H1 (cell line): ENCODE results near the gene MID1. TPM values are rescaled to one million over a fixed set of nuclear protein-coding genes. Genes with fewer than 3 reads are reported as not detected.

Experiments
- CTCF ChIA-PET: fragments of 300-600 bp; sonication (Branson Sonifier 250); formaldehyde crosslinking; loops from one replicate; lab custom pipeline; 2021; ENCODE audit not compliant: partially characterized antibody; lab: Charles Lee
- POLR2A ChIA-PET: fragments of 300-600 bp; sonication (Branson Sonifier 250); formaldehyde crosslinking; loops from one replicate; lab custom pipeline; 2021; ENCODE audit warnings: inconsistent platforms; ENCODE audit not compliant: partially characterized antibody; lab: Charles Lee
- DNase-seq, 2 experiments: peaks; one replicate each; pipeline versions ENCODE4 v3.0.0 to v3.0.0-alpha.2; 2010 to 2022; ENCODE audit warnings: low spot score in 2 of 2, low read depth in 1 of 2, mixed read lengths in 1 of 2
- FAIRE-seq: peaks from 2 replicates; lab custom pipeline; 2011; peaks lifted over from hg19 to GRCh38; lab: Jason Lieb, UNC
- H2AFZ ChIP-seq: 2 replicates; pipeline ENCODE4 v1.8.1; 2012; ENCODE audit warnings: low read length, inconsistent platforms
- H2AK5ac ChIP-seq: 2 replicates; pipeline ENCODE4 v1.6.1; 2013; ENCODE audit warnings: low read depth, low read length
- H2BK120ac ChIP-seq: replicated peaks from 2 replicates; pipeline ENCODE3; 2013; ENCODE audit warnings: low read depth, low read length, inconsistent platforms
- H2BK12ac ChIP-seq: 2 replicates; pipeline ENCODE4 v1.6.1; 2013; ENCODE audit warnings: low read depth, low read length
- H2BK15ac ChIP-seq: 2 replicates; pipeline ENCODE4 v1.6.1; 2013; ENCODE audit warnings: low read length
- H2BK20ac ChIP-seq: 2 replicates; pipeline ENCODE4 v1.6.1; 2013; ENCODE audit warnings: low read length
- H2BK5ac ChIP-seq: 2 replicates; pipeline ENCODE4 v1.6.1; 2013; ENCODE audit warnings: low read depth, low read length
- H3K14ac ChIP-seq: 2 replicates; pipeline ENCODE4 v1.6.1; 2013; ENCODE audit warnings: inconsistent platforms; ENCODE audit not compliant: insufficient read length
- H3K18ac ChIP-seq: 2 replicates; pipeline ENCODE4 v1.6.1; 2013; ENCODE audit warnings: low read length; ENCODE audit errors: extremely low read depth
- H3K23ac ChIP-seq: 2 replicates; pipeline ENCODE4 v1.6.1; 2013; ENCODE audit warnings: inconsistent platforms; ENCODE audit not compliant: insufficient read length
- H3K23me2 ChIP-seq: 2 replicates; pipeline ENCODE4 v1.6.1; 2013; ENCODE audit warnings: low read depth, low read length
- H3K27ac ChIP-seq: 2 replicates; pipeline ENCODE4 v1.6.1; 2011; ENCODE audit warnings: low read depth, low read length, inconsistent platforms
- H3K27me3 ChIP-seq, 4 experiments: replicated peaks in 1 of 4; 1 replicate in 1 of 4; 2 replicates in 3 of 4; pipeline versions ENCODE4 v1.6.1 to v1.8.1; 2011 to 2013; ENCODE audit warnings: low read length in 3 of 4, mild to moderate bottlenecking in 3 of 4, inconsistent platforms in 2 of 4, mixed read lengths in 2 of 4, moderate library complexity in 1 of 4; ENCODE audit not compliant: control insufficient read depth in 3 of 4, insufficient read depth in 3 of 4; ENCODE audit errors: extremely low read depth in 1 of 4
- H3K36me3 ChIP-seq, 4 experiments: 2 replicates each; pipeline versions ENCODE4 v1.6.1 to v1.8.1; 2011 to 2013; ENCODE audit warnings: mild to moderate bottlenecking in 4 of 4, low read length in 3 of 4, moderate library complexity in 2 of 4, control low read depth in 1 of 4, inconsistent platforms in 1 of 4; ENCODE audit not compliant: insufficient read depth in 4 of 4, control insufficient read depth in 2 of 4
- H3K4ac ChIP-seq: replicated peaks from 2 replicates; pipeline ENCODE3; 2013; ENCODE audit warnings: low read length, low read depth, mixed read lengths, inconsistent platforms; ENCODE audit not compliant: insufficient read length
- H3K4me1 ChIP-seq, 4 experiments: replicated peaks in 1 of 4; 1 replicate in 1 of 4; 2 replicates in 3 of 4; pipeline versions ENCODE4 v1.6.1 to v1.8.1; 2011 to 2013; ENCODE audit warnings: low read length in 3 of 4, inconsistent platforms in 2 of 4, mixed read lengths in 1 of 4; ENCODE audit not compliant: insufficient read depth in 4 of 4, control insufficient read depth in 3 of 4
- H3K4me2 ChIP-seq, 2 experiments: 2 replicates each; pipeline versions ENCODE4 v1.6.1 to v1.8.1; 2011 to 2013; ENCODE audit warnings: low read depth in 2 of 2, low read length in 2 of 2, control low read depth in 1 of 2, inconsistent platforms in 1 of 2, mild to moderate bottlenecking in 1 of 2; ENCODE audit not compliant: insufficient read depth in 1 of 2
- H3K4me3 ChIP-seq, 4 experiments: fragments of 200-600, 300-600 bp in 1 of 4; sonication (generic), shearing (Covaris generic), sonication (Bioruptor Twin) in 1 of 4; 2 replicates each; pipeline versions ENCODE4 v1.5.1 to v1.8.1; 2011 to 2016; ENCODE audit warnings: low read length in 4 of 4, low read depth in 3 of 4, control low read depth in 2 of 4, inconsistent platforms in 2 of 4, mild to moderate bottlenecking in 2 of 4, mixed read lengths in 1 of 4, moderate library complexity in 1 of 4; ENCODE audit not compliant: insufficient read depth in 2 of 4; ENCODE audit errors: extremely low read depth in 1 of 4
- H3K56ac ChIP-seq: replicated peaks from 2 replicates; pipeline ENCODE3; 2013; ENCODE audit warnings: low read depth, mild to moderate bottlenecking, mixed read lengths, low read length, inconsistent platforms; ENCODE audit not compliant: insufficient read length
- H3K79me1 ChIP-seq: 2 replicates; pipeline ENCODE4 v1.6.1; 2013; ENCODE audit warnings: low read depth, low read length, control low read depth
- H3K79me2 ChIP-seq, 2 experiments: 2 replicates each; pipeline versions ENCODE4 v1.6.1 to v1.8.1; 2012 to 2013; ENCODE audit warnings: low read length in 2 of 2, mild to moderate bottlenecking in 2 of 2, inconsistent platforms in 1 of 2; ENCODE audit not compliant: insufficient read depth in 2 of 2, control insufficient read depth in 1 of 2
- H3K9ac ChIP-seq, 4 experiments: replicated peaks in 1 of 4; 1 replicate in 1 of 4; 2 replicates in 3 of 4; pipeline versions ENCODE4 v1.6.1 to v1.8.1; 2011 to 2013; ENCODE audit warnings: low read depth in 3 of 4, low read length in 3 of 4, control low read depth in 2 of 4, mild to moderate bottlenecking in 2 of 4, moderate library complexity in 2 of 4, inconsistent platforms in 1 of 4; ENCODE audit errors: extremely low read depth in 1 of 4
- H3K9me3 ChIP-seq, 2 experiments: 2 replicates each; pipeline versions ENCODE4 v1.6.1 to v1.8.1; 2012 to 2013; ENCODE audit warnings: mild to moderate bottlenecking in 2 of 2, moderate library complexity in 2 of 2, control low read depth in 1 of 2, inconsistent platforms in 1 of 2, low read depth in 1 of 2, low read length in 1 of 2, mixed read lengths in 1 of 2; ENCODE audit not compliant: insufficient read depth in 2 of 2
- H4K20me1 ChIP-seq, 2 experiments: replicated peaks in 1 of 2; 2 replicates each; pipeline versions ENCODE3 to v1.8.1; 2011 to 2013; ENCODE audit warnings: inconsistent platforms in 2 of 2, low read length in 2 of 2, mild to moderate bottlenecking in 1 of 2; ENCODE audit not compliant: insufficient read depth in 2 of 2, control insufficient read depth in 1 of 2
- H4K5ac ChIP-seq: 2 replicates; pipeline ENCODE4 v1.6.1; 2013; ENCODE audit warnings: low read length, low read depth, mixed read lengths, inconsistent platforms; ENCODE audit not compliant: insufficient read length
- H4K8ac ChIP-seq: 2 replicates; pipeline ENCODE4 v1.8.0; 2013; ENCODE audit warnings: mild to moderate bottlenecking, moderate library complexity, low read length, inconsistent platforms; ENCODE audit not compliant: insufficient read depth; ENCODE audit errors: extremely low read depth
- H4K91ac ChIP-seq: replicated peaks from 2 replicates; pipeline ENCODE3; 2013; ENCODE audit warnings: low read length, mixed read lengths, inconsistent platforms; ENCODE audit not compliant: insufficient read length
- SP2 ChIP-seq: IDR thresholded peaks from 2 replicates; pipeline ENCODE4 v1.6.1; 2012; ENCODE audit warnings: mild to moderate bottlenecking, low read length, inconsistent platforms
- WGBS, 2 experiments: shearing (Covaris generic) in 1 of 2; methylation state at CpG; one replicate each; pipeline versions ENCODE4 v1.1.6 to v1.1.7; 2013 to 2015; ENCODE audit warnings: low lambda C conversion rate in 2 of 2, mixed read lengths in 2 of 2, inconsistent platforms in 1 of 2, low coverage in 1 of 2, missing lambda C conversion rate in 1 of 2; ENCODE audit not compliant: insufficient replicate concordance in 2 of 2, insufficient coverage in 1 of 2, insufficient read length in 1 of 2; ENCODE audit errors: extremely low coverage in 1 of 2, missing lambda C conversion rate in 1 of 2; 5-methylcytosine and 5-hydroxymethylcytosine counted together
- polyA plus RNA-seq, 7 experiments: library from polyadenylated mRNA; depleted of rRNA in 3 of 7; stranded (reverse) in 5 of 7; unstranded in 2 of 7; fragments of >200 nt in 5 of 7; fragments of 200-250 nt in 2 of 7; gene quantifications; 1 replicate in 5 of 7; 2 replicates in 1 of 7; 4 replicates in 1 of 7; pipeline versions ENCODE4 v1.2.1 to v1.2.3, GENCODE V29; 2011 to 2013; ENCODE audit warnings: missing spikeins in 2 of 7, mixed read lengths in 2 of 7
- total RNA-seq: library from RNA; stranded (reverse); fragmentation: NEBNext Ultra II Directional; extraction: Animal tissue kit (Norgen Biotek cat#: 25700); gene quantifications from 2 replicates; pipeline ENCODE4 v1.2.1, GENCODE V29; 2021

MID1 gene
- total and polyA plus RNA-seq, 2 of the 8 experiments (the other 6 are each of a cell fraction or from before 2014, with no cell fraction given) = 12.9 to 54.3 TPM

GRCh38 chrX:10457092-10457491, 163.3 kb downstream of the MID1 start:
- no peak for TF ChIP-seq SP2
- Histone ChIP-seq H3K36me3 (peaks cover 2 to 25% (median 16%) of the 10 kb centered on the region in 4 experiments; a peak in 7 of 8 replicates), H2BK15ac (no peak overlapping the region), H3K4ac (no peak overlapping the region), H4K8ac (no peak overlapping the region), H3K79me2 (no peaks in the 10 kb centered on the region), H2BK12ac (no peak overlapping the region), H3K14ac (no peak overlapping the region), H4K91ac (no peak overlapping the region), H4K5ac (no peak overlapping the region), H3K23ac (no peak overlapping the region), H3K4me2 (no peak overlapping the region), H3K9me3 (no peaks in the 10 kb centered on the region), H3K23me2 (no peaks in the 10 kb centered on the region), H3K79me1 (no peaks in the 10 kb centered on the region), H2AFZ (no peak overlapping the region), H4K20me1 (no peaks in the 10 kb centered on the region), H3K27me3 (no peaks in the 10 kb centered on the region), H3K9ac (no peak overlapping the region), H2BK120ac (no peak overlapping the region), H3K4me3 (no peak overlapping the region), H2BK20ac (no peak overlapping the region), H3K27ac (no peak overlapping the region), H2BK5ac (no peak overlapping the region), H3K18ac (no peak overlapping the region), H3K4me1 (peaks cover 0 to 4% (median 0%) of the 10 kb centered on the region in 4 experiments; a peak in 1 of 7 replicates), H3K56ac (no peak overlapping the region), H2AK5ac (no peak overlapping the region)
- 94% methylated on average over 5 of the region's 5 CpGs; no CpG with 5 or more reads in 1 of the 2 experiments for WGBS, 2 experiments
- FAIRE-seq (no peak), DNase-seq (no peak)
- CTCF ChIA-PET = no interaction called here
- POLR2A ChIA-PET = no interaction called here
